OCI-LY7 (cell line): ENCODE measurements around the gene RLF.

Experiments
- CTCF ChIP-seq: fragments of 200-600 bp; sonication (generic); conservative IDR thresholded peaks from 2 replicates; pipeline ENCODE4 v1.5.1; 2014; ENCODE audit warnings: mild to moderate bottlenecking, antibody characterized with exemption, low read length, moderate library complexity, mixed read lengths
- EZH2phosphoT487 ChIP-seq: fragments of 200-600 bp; sonication (generic); IDR thresholded peaks from 2 replicates; pipeline ENCODE4 v1.6.1; 2018; ENCODE audit warnings: low read depth, borderline replicate concordance, mild to moderate bottlenecking, mixed run types, antibody characterized with exemption, low read length, moderate library complexity, mixed read lengths

DNA sequence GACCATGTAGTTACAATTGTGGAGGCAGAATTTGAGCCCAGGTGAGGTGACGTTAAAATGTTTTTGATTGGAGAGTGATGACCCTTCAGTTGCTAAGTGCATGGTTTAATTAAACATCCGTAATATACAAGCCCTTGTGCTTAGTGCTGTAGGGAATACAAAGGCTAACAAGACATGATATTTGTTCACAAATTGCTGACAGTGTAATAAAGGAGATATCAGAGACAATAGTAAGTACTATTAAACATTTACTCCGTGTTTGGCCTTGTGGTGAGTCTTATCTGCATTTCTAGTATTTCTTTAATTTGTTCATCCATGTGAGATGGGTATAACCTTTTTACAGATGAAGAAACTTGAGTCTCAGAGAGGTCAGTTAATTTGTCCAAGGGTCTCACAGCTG is 37.9 kb downstream of the RLF start:
- no peak for TF ChIP-seq CTCF
- TF ChIP-seq EZH2phosphoT487, result no peak
